Chondrocyte (in vitro differentiated cells): ENCODE measurements around the gene CD47. TPM values are rescaled to one million over a fixed set of nuclear protein-coding genes. Genes with fewer than 3 reads are reported as not detected.

ENCODE experiments used
- DNase-seq: peaks from one replicate; pipeline ENCODE4 v3.0.0; 2021; ENCODE audit warnings: mixed read lengths, low spot score
- H3K27ac Mint-ChIP-seq: one replicate; pipeline ENCODE4 v1.8.0; 2021; ENCODE audit warnings: mild to moderate bottlenecking, moderate library complexity, mixed read lengths; ENCODE audit not compliant: unreplicated experiment
- H3K27me3 Mint-ChIP-seq: 2 replicates; pipeline ENCODE4 v1.8.0; 2021; ENCODE audit warnings: low read depth, mixed read lengths
- H3K36me3 Mint-ChIP-seq: 2 replicates; pipeline ENCODE4 v1.8.0; 2021; ENCODE audit warnings: low read depth, mixed read lengths
- H3K4me1 Mint-ChIP-seq: 2 replicates; pipeline ENCODE4 v1.8.0; 2021; ENCODE audit warnings: low read depth, mild to moderate bottlenecking, mixed read lengths
- H3K4me3 Mint-ChIP-seq: one replicate; pipeline ENCODE4 v1.8.0; 2021; ENCODE audit warnings: mild to moderate bottlenecking, moderate library complexity, mixed read lengths; ENCODE audit not compliant: unreplicated experiment
- H3K9me3 Mint-ChIP-seq: 2 replicates; pipeline ENCODE4 v1.8.0; 2021; ENCODE audit warnings: low read depth, mixed read lengths
- CTCF ChIP-seq: fragments of 200-600 bp; sonication (generic); IDR thresholded peaks from 2 replicates; pipeline ENCODE4 v1.5.0; 2021; ENCODE audit warnings: antibody characterized with exemption, mild to moderate bottlenecking, moderate library complexity
- total RNA-seq: library from RNA; stranded (reverse); gene quantifications from 3 replicates; pipeline ENCODE4 v1.2.1, GENCODE V29; 2021

Gene CD47
- total RNA-seq, 1 donor from 2014 or later, result 43.1 TPM

- no peaks in the 10 kb centered on the region for H3K36me3 Mint-ChIP-seq
- H3K9me3 Mint-ChIP-seq, result no peaks in the 10 kb centered on the region
- H3K4me3 Mint-ChIP-seq, result no peak overlapping the region
- H3K27ac Mint-ChIP-seq, result no peak overlapping the region
- H3K27me3 Mint-ChIP-seq, result no peaks in the 10 kb centered on the region
- no peak for DNase-seq
- no peak for TF ChIP-seq CTCF
- peaks cover 11% of the 10 kb centered on the region for H3K4me1 Mint-ChIP-seq
These were observed 9.0 kb upstream of the CD47 start for GRCh38 chr3:108099679-108100428.

- peaks cover 5% of the 10 kb centered on the region for H3K4me1 Mint-ChIP-seq
- H3K4me3 Mint-ChIP-seq, result no peak overlapping the region
- no peak for TF ChIP-seq CTCF
- no peak for DNase-seq
- no peaks in the 10 kb centered on the region for H3K36me3 Mint-ChIP-seq
- no peak overlapping the region for H3K27ac Mint-ChIP-seq
- no peaks in the 10 kb centered on the region for H3K9me3 Mint-ChIP-seq
- H3K27me3 Mint-ChIP-seq, result no peaks in the 10 kb centered on the region
These were observed 8.4 kb upstream of the CD47 start for GRCh38 chr3:108099244-108099643.

- no peak for TF ChIP-seq CTCF
- Mint-ChIP-seq H3K9me3 (no peaks in the 10 kb centered on the region), H3K4me3 (no peak overlapping the region), H3K36me3 (no peaks in the 10 kb centered on the region), H3K27ac (peak overlapping the region; percentile 39), H3K27me3 (no peaks in the 10 kb centered on the region), H3K4me1 (no peaks in the 10 kb centered on the region)
- no peak for DNase-seq
These were observed 7.2 kb upstream of the CD47 start for GRCh38 chr3:108098003-108098370.

- H3K4me1 Mint-ChIP-seq, result no peaks in the 10 kb centered on the region
- peak overlapping the region; percentile 39 for H3K27ac Mint-ChIP-seq
- no peak for DNase-seq
- no peak for TF ChIP-seq CTCF
- H3K36me3 Mint-ChIP-seq, result no peaks in the 10 kb centered on the region
- no peaks in the 10 kb centered on the region for H3K27me3 Mint-ChIP-seq
- no peak overlapping the region for H3K4me3 Mint-ChIP-seq
- no peaks in the 10 kb centered on the region for H3K9me3 Mint-ChIP-seq
These were observed 6.6 kb upstream of the CD47 start for GRCh38 chr3:108097322-108098002.

GRCh38 chr3:108096532-108097321 lies 5.9 kb upstream of the CD47 start:
- TF ChIP-seq CTCF, result no peak
- Mint-ChIP-seq H3K27me3 (no peaks in the 10 kb centered on the region), H3K4me1 (no peaks in the 10 kb centered on the region), H3K36me3 (no peaks in the 10 kb centered on the region), H3K4me3 (no peak overlapping the region), H3K9me3 (no peaks in the 10 kb centered on the region), H3K27ac (no peak overlapping the region)
- DNase-seq, result no peak
